ENCODE measurements around the gene ZFAND5. TPM values are rescaled to one million over a fixed set of nuclear protein-coding genes. Genes with fewer than 3 reads are reported as not detected.
A peak's percentile ranks its signal among the peaks of the same experiment; 100 is the strongest.

ZFAND5 gene
- total RNA-seq, 2 experiments from 2014 or later, result 368 TPM

GRCh38 chr9:72309364-72310133 lies 55.5 kb downstream of the ZFAND5 start:
- Histone ChIP-seq H3K4me3 (ENCODE audit: low read length) (no peak overlapping the region), H3K9me3 (ENCODE audit: control insufficient read depth in 1 of 2, insufficient read depth in 1 of 2, low read length in 2 of 2) (no peaks in the 10 kb centered on the region), H3K4me1 (ENCODE audit: insufficient read depth, low read length) (peaks cover 15% of the 10 kb centered on the region), H3K27me3 (ENCODE audit: control insufficient read depth in 1 of 2, insufficient read depth in 2 of 2, low read length in 2 of 2) (no peaks in the 10 kb centered on the region), H3K27ac (ENCODE audit: low read depth in 1 of 2, low read length in 2 of 2) (no peak overlapping the region), H3K36me3 (ENCODE audit: insufficient read depth, low read length) (no peaks in the 10 kb centered on the region)
- intact Hi-C loops (cut with DNase I, micrococcal nuclease), result no loop called here
- no peak for DNase-seq
- no peak for ATAC-seq (ENCODE audit: poor library complexity)
- Mint-ChIP-seq H3K27ac (no peak overlapping the region), H3K4me1 (ENCODE audit: low read depth) (peaks cover 14% of the 10 kb centered on the region), H3K27me3 (no peaks in the 10 kb centered on the region), H3K4me3 (no peak overlapping the region), H3K36me3 (ENCODE audit: low read depth) (no peaks in the 10 kb centered on the region), H3K9me3 (no peaks in the 10 kb centered on the region)
- CTCF ChIA-PET, result no interaction called here
- POLR2A ChIA-PET, result no interaction called here
- TF ChIP-seq, protein P1, sequence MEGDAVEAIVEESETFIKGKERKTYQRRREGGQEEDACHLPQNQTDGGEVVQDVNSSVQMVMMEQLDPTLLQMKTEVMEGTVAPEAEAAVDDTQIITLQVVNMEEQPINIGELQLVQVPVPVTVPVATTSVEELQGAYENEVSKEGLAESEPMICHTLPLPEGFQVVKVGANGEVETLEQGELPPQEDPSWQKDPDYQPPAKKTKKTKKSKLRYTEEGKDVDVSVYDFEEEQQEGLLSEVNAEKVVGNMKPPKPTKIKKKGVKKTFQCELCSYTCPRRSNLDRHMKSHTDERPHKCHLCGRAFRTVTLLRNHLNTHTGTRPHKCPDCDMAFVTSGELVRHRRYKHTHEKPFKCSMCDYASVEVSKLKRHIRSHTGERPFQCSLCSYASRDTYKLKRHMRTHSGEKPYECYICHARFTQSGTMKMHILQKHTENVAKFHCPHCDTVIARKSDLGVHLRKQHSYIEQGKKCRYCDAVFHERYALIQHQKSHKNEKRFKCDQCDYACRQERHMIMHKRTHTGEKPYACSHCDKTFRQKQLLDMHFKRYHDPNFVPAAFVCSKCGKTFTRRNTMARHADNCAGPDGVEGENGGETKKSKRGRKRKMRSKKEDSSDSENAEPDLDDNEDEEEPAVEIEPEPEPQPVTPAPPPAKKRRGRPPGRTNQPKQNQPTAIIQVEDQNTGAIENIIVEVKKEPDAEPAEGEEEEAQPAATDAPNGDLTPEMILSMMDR (IDR thresholded peaks at IDR 0.05), result no peak

DNA sequence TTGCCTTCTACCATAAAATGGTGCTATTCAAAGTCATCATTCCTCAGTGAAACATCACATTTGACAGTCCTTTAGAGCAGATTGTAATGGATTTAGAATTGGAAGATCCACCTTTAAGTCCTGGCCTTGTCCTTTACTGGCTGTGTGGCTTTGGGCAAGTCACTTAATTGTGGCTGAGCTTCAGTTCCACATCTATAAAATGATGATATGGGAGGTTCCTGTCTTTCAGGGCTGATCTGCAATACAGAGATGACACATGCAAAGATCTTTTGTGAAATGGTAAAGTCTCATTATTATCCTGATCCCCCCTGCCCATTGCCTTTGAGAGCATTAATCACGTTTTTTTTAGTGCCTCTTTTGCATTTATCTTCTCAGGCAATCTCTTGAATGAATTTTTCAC lies 58.2 kb downstream of the ZFAND5 start:
- H3K27me3 Mint-ChIP-seq, result no peaks in the 10 kb centered on the region
- Histone ChIP-seq H3K4me1 (ENCODE audit: insufficient read depth, low read length) (peaks cover 19% of the 10 kb centered on the region), H3K27ac (ENCODE audit: low read depth in 1 of 2, low read length in 2 of 2) (no peak overlapping the region), H3K9me3 (ENCODE audit: control insufficient read depth in 1 of 2, insufficient read depth in 1 of 2, low read length in 2 of 2) (no peaks in the 10 kb centered on the region), H3K4me3 (ENCODE audit: low read length) (no peak overlapping the region), H3K27me3 (ENCODE audit: control insufficient read depth in 1 of 2, insufficient read depth in 2 of 2, low read length in 2 of 2) (no peaks in the 10 kb centered on the region), H3K36me3 (ENCODE audit: insufficient read depth, low read length) (no peaks in the 10 kb centered on the region)
- ChIA-PET POLR2A (no interaction called here), CTCF (no interaction called here)
- TF ChIP-seq, protein P1 (IDR thresholded peaks at IDR 0.05), result no peak
- intact Hi-C loops (cut with DNase I, micrococcal nuclease), result no loop called here
- DNase-seq, result peak in 2 of 14 experiments; percentile 29 to 45
- no peaks in the 10 kb centered on the region for H3K36me3 Mint-ChIP-seq (ENCODE audit: low read depth)
- H3K4me3 Mint-ChIP-seq, result no peak overlapping the region
- ATAC-seq (ENCODE audit: poor library complexity), result no peak
- peaks cover 19% of the 10 kb centered on the region for H3K4me1 Mint-ChIP-seq (ENCODE audit: low read depth)
- no peak overlapping the region for H3K27ac Mint-ChIP-seq
- H3K9me3 Mint-ChIP-seq, result no peaks in the 10 kb centered on the region

GRCh38 chr9:72305707-72306106 lies 59.3 kb downstream of the ZFAND5 start:
- peaks cover 19% of the 10 kb centered on the region for H3K4me1 ChIP-seq (ENCODE audit: insufficient read depth, low read length)
- no peaks in the 10 kb centered on the region for H3K36me3 ChIP-seq (ENCODE audit: insufficient read depth, low read length)
- H3K27ac ChIP-seq (ENCODE audit: low read depth in 1 of 2, low read length in 2 of 2), result no peak overlapping the region
- ATAC-seq (ENCODE audit: poor library complexity) (no peak), DNase-seq (no peak)
- H3K27ac Mint-ChIP-seq, result peak overlapping the region; percentile 57
- no peaks in the 10 kb centered on the region for H3K27me3 Mint-ChIP-seq
- ChIA-PET CTCF (no interaction called here), POLR2A (interaction anchor here (1.1 to 1.3 kb wide), 3 partner anchors 60 to 287 kb away, joined by 3 to 8 read pairs (median 4); partner anchors contain the start of gene ZFAND5)
- H3K4me3 Mint-ChIP-seq, result no peak overlapping the region
- H3K4me1 Mint-ChIP-seq (ENCODE audit: low read depth), result peaks cover 24% of the 10 kb centered on the region
- intact Hi-C loops (cut with DNase I, micrococcal nuclease), result no loop called here
- no peaks in the 10 kb centered on the region for H3K9me3 ChIP-seq (ENCODE audit: control insufficient read depth in 1 of 2, insufficient read depth in 1 of 2, low read length in 2 of 2)
- H3K9me3 Mint-ChIP-seq, result no peaks in the 10 kb centered on the region
- H3K36me3 Mint-ChIP-seq (ENCODE audit: low read depth), result no peaks in the 10 kb centered on the region
- TF ChIP-seq, protein P1 (IDR thresholded peaks at IDR 0.05), result no peak
- H3K27me3 ChIP-seq (ENCODE audit: control insufficient read depth in 1 of 2, insufficient read depth in 2 of 2, low read length in 2 of 2), result no peaks in the 10 kb centered on the region
- H3K4me3 ChIP-seq (ENCODE audit: low read length), result peak overlapping the region; percentile 28

All from CD4-positive, alpha-beta T cell (primary cell).